Fibroblast of villous mesenchyme (primary cell): ENCODE measurements around the gene HES2. TPM values are rescaled to one million over a fixed set of nuclear protein-coding genes. Genes with fewer than 3 reads are reported as not detected.

Experiments used
- DNase-seq: peaks from one replicate; pipeline ENCODE4 v3.0.0-alpha.2; 2010; ENCODE audit warnings: low read depth
- H3K4me3 ChIP-seq: 2 replicates; pipeline ENCODE4 v1.5.1; 2011; ENCODE audit warnings: low read depth, mild to moderate bottlenecking, low read length
- total RNA-seq: library from RNA; depleted of rRNA; stranded (reverse); fragments of >200 nt; gene quantifications from 2 replicates; pipeline ENCODE4 v1.2.3, GENCODE V29; 2012
- TF ChIP-seq, protein P1 (sequence below): IDR thresholded peaks from 2 replicates; pipeline ENCODE4 v1.5.1; 2012; ENCODE audit warnings: low read depth, mild to moderate bottlenecking, low read length; ENCODE audit not compliant: insufficient read depth

HES2 gene
- total RNA-seq, 1 donor: 0.43 TPM

DNA sequence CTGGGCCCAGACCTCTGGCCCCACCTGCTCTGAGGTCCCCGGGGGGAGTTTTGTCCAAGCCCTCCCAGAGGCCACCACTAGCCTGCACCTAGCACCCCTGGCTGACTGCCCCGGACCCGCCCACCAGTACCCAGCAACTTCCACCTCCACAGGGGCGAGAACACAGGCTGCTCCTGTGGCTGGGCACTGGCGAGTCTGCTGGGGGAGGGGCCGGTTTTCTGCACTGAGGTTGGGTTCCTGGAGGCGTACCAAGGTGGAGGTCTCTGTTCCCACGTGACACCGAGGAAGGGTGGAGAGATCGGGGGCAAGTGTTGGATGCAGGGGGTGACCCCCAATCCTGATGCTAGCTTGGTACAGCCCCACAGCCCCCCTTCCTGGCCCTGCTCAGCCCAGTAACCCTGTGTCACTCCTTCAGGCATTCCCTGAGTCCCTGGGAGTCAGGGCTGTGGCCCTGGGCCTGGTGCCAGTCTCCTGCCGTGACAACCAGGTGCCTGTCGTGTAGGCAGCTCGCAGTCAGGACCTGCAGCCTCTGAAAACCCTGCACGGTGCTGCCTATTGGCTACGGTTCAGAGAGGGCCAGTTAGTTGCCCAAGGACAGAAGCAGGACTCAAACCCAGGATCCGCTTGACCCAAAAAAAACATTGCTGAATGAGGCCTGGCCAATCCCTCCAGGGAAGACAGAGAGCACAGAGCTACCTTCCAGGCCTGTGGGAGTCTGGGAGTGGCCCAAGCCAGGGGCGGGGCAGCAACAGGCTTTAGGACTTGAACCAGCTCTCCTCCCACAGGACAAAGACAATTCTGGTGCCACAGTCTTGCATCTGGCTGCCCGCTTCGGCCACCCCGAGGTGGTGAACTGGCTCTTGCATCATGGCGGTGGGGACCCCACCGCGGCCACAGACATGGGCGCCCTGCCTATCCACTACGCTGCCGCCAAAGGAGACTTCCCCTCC, 8.0 kb upstream of the HES2 start:
- no peak for DNase-seq
- TF ChIP-seq, protein P1, sequence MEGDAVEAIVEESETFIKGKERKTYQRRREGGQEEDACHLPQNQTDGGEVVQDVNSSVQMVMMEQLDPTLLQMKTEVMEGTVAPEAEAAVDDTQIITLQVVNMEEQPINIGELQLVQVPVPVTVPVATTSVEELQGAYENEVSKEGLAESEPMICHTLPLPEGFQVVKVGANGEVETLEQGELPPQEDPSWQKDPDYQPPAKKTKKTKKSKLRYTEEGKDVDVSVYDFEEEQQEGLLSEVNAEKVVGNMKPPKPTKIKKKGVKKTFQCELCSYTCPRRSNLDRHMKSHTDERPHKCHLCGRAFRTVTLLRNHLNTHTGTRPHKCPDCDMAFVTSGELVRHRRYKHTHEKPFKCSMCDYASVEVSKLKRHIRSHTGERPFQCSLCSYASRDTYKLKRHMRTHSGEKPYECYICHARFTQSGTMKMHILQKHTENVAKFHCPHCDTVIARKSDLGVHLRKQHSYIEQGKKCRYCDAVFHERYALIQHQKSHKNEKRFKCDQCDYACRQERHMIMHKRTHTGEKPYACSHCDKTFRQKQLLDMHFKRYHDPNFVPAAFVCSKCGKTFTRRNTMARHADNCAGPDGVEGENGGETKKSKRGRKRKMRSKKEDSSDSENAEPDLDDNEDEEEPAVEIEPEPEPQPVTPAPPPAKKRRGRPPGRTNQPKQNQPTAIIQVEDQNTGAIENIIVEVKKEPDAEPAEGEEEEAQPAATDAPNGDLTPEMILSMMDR: no peak
- H3K4me3 ChIP-seq: no peak overlapping the region

- DNase-seq: no peak
- no peak overlapping the region for H3K4me3 ChIP-seq
- TF ChIP-seq, protein P1: no peak
Observed at GRCh38 chr1:6426972-6427350, 7.2 kb upstream of the HES2 start.

DNA sequence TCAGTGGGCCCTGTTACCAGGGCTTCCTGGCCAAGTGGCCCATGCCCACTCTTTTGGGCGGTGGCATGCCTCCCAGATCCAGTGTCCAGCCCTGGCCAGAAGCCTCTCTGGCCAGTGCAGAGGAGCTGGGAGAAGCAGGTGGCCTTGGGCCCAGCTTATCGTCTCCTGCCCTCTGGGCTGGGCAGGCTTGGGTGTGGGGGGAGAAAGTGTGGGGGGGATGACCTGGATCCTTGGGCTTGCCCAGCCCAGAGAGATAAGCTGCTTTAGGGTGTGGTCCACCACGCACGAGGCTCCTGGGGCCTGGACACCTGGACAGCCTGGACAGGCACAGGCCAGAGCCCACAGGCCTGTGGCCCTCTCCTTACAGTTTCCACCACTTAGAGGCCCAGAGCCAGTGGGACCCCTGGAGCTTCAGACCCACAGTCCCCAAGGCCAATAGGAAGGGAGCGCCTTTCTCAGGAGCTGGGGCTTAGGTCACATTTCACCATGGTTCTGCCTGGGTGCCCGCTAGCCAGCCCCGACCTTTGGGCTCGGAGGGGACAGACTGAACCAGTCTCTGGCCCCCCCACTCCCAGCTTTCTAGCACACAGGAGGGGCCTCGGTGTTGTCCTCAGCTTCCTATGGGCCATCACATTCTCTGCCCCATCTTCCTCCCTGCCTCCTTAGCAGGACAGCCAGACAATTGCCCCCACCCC, 6.7 kb upstream of the HES2 start:
- TF ChIP-seq, protein P1: no peak
- H3K4me3 ChIP-seq: no peak overlapping the region
- no peak for DNase-seq

DNA sequence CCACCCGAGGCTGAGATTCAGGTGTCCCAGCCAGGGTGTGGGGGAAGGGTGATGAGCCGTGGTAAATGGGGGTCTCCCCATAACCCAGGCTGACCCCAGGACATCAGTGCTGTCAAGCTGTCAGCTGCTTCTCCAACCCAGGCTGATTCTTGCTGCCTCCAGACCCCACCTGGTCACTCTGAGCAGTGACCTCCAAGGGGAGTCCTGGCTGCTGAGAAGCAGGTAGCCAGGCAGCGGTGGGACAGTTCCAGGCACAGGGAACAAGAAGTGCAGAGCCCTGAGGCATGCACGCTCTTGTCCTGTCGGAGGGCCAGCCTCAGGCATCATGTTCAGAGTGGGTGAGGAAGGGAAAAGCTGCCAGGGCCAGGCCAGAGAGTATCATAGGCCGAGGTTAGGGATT, 5.9 kb upstream of the HES2 start:
- no peak for DNase-seq
- TF ChIP-seq, protein P1: no peak

DNA sequence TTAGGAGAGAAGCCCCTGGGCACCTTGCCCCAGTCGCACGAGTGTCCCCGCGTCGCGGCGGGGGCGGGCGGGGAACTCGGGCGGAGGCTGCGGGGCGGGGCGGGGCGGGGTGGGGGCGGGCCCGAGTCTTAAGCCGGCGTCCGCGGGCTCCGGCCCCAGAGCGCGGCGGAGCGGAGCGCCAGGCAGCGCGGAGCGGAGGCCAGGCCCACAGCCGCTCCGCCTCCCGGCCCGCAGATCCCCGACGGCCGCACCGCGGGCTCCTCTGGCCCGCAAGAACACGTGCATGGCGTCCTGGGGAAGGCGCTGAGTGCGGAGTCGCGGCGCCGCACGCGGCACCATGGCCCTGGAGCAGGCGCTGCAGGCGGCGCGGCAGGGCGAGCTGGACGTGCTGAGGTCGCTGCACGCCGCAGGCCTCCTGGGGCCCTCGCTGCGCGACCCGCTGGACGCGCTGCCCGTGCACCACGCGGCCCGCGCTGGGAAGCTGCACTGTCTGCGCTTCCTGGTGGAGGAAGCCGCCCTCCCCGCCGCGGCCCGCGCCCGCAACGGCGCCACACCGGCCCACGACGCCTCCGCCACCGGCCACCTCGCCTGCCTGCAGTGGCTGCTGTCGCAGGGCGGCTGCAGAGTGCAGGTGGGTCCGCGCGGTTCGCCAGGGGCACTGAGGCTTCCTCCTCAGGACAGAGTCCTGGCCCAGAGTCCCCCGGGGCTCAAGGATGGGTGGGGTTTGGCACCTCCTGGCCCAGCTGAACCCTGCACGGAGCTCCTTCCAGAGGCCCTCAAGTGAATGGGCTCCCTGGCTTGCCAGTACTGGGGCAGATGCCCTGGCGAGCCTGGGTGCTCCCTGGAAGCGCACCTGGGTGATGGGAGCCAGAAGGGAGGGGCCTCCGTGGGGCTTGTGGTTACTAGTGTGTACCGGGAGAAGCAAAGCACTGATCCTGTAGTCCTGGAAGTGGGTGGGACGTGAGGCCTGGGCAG, 5.2 kb upstream of the HES2 start, which contains the start of gene ESPN:
Gene ESPN, plus strand, starts transcription at position 158 of the 975 bp plus-strand sequence. Its CDS starts 180 bp downstream, at position 338.
- TF ChIP-seq, protein P1: no peak
- H3K4me3 ChIP-seq: no peak within 1 kb of the TSS
- no peak for DNase-seq

More for the DNA sequence above, 5.9 kb upstream of the HES2 start:
- H3K4me3 ChIP-seq: no peak overlapping the region

DNA sequence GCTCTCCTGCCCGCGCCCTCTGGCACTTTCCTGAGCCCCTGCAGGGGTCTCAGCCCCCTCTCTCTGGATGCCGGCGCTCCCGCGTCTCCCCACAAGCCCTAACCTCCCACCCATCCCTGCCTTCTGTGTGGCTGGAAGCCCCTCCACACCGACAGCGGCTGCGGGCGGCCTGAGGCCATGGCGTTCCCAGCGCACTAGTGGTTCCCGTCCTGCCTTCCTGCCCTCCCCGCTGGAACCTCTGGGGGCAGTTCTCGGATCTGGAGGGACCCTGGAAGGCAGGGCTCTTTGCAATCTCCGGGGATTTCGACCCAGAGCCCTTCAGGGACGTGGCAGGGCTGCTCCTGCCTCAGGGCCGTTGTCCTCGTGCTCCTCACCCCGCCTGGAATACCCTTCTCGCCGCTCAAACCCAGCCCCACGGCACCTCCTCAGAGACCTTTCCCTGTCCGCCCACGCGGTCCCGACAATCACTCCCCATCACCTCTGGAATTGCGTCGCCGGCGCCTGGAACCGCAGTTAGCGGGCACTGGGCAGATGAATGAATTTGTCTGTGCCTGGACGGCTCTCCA, 4.4 kb upstream of the HES2 start:
- TF ChIP-seq, protein P1: no peak
- no peak overlapping the region for H3K4me3 ChIP-seq
- DNase-seq: no peak
